ENCODE results near the gene KIF25.
"Not testable (repeated sequence)": the region's sequence is repeated elsewhere in the genome, so short reads cannot be mapped to it uniquely, and the experiment has no call there.

The KIF25 gene

GRCh38 chr6:167990016-167990945 is 7.2 kb upstream of the KIF25 start:
- no peak for DNase-seq (ENCODE audit: low read depth in 1 of 2, low spot score in 1 of 2)
- no peak for TF ChIP-seq JUND (IDR thresholded peaks at IDR 0.05; ENCODE audit: low read depth)
- in situ Hi-C loops (cut with HindIII; ENCODE audit: low pct_unique_long_range_greater_than_20kb, low sequenced_read_pairs) = no loop called here

GRCh38 chr6:167993169-167993568 is 4.3 kb upstream of the KIF25 start:
- TF ChIP-seq JUND (IDR thresholded peaks at IDR 0.05; ENCODE audit: low read depth) = no peak
- in situ Hi-C loops (cut with HindIII; ENCODE audit: low pct_unique_long_range_greater_than_20kb, low sequenced_read_pairs) = no loop called here
- no peak for DNase-seq (ENCODE audit: low read depth in 1 of 2, low spot score in 1 of 2)

GRCh38 chr6:167993831-167994230 is 3.6 kb upstream of the KIF25 start:
- in situ Hi-C loops (cut with HindIII; ENCODE audit: low pct_unique_long_range_greater_than_20kb, low sequenced_read_pairs) = no loop called here
- no peak for DNase-seq (ENCODE audit: low read depth in 1 of 2, low spot score in 1 of 2)
- no peak for TF ChIP-seq JUND (IDR thresholded peaks at IDR 0.05; ENCODE audit: low read depth)

- in situ Hi-C loops (cut with HindIII; ENCODE audit: low pct_unique_long_range_greater_than_20kb, low sequenced_read_pairs) = no loop called here
- DNase-seq (ENCODE audit: low read depth in 1 of 2, low spot score in 1 of 2) = no peak
- TF ChIP-seq JUND (IDR thresholded peaks at IDR 0.05; ENCODE audit: low read depth) = no peak
Measured at GRCh38 chr6:167995302-167995701, 2.2 kb upstream of the KIF25 start.

- DNase-seq (ENCODE audit: low read depth in 1 of 2, low spot score in 1 of 2) = no peak
- in situ Hi-C loops (cut with HindIII; ENCODE audit: low pct_unique_long_range_greater_than_20kb, low sequenced_read_pairs) = no loop called here
- no peak for TF ChIP-seq JUND (IDR thresholded peaks at IDR 0.05; ENCODE audit: low read depth)
Measured at GRCh38 chr6:167995731-167996151, 1.7 kb upstream of the KIF25 start.

- TF ChIP-seq JUND (IDR thresholded peaks at IDR 0.05; ENCODE audit: low read depth) = no peak
- no peak for DNase-seq (ENCODE audit: low read depth in 1 of 2, low spot score in 1 of 2)
- in situ Hi-C loops (cut with HindIII; ENCODE audit: low pct_unique_long_range_greater_than_20kb, low sequenced_read_pairs) = no loop called here
Measured at GRCh38 chr6:167996424-167997199, 859 bp upstream of the KIF25 start.

GRCh38 chr6:167998215-167998614 is 744 bp downstream of the KIF25 start:
- TF ChIP-seq JUND (IDR thresholded peaks at IDR 0.05; ENCODE audit: low read depth) = no peak
- no peak for DNase-seq (ENCODE audit: low read depth in 1 of 2, low spot score in 1 of 2)
- in situ Hi-C loops (cut with HindIII; ENCODE audit: low pct_unique_long_range_greater_than_20kb, low sequenced_read_pairs) = no loop called here

- no peak for TF ChIP-seq JUND (IDR thresholded peaks at IDR 0.05; ENCODE audit: low read depth)
- in situ Hi-C loops (cut with HindIII; ENCODE audit: low pct_unique_long_range_greater_than_20kb, low sequenced_read_pairs) = no loop called here
- DNase-seq (ENCODE audit: low read depth in 1 of 2, low spot score in 1 of 2) = no peak
Measured at GRCh38 chr6:168000198-168001028, 2.9 kb downstream of the KIF25 start.

GRCh38 chr6:168001029-168001332 is 3.5 kb downstream of the KIF25 start:
- no peak for TF ChIP-seq JUND (IDR thresholded peaks at IDR 0.05; ENCODE audit: low read depth)
- DNase-seq (ENCODE audit: low read depth in 1 of 2, low spot score in 1 of 2) = no peak
- in situ Hi-C loops (cut with HindIII; ENCODE audit: low pct_unique_long_range_greater_than_20kb, low sequenced_read_pairs) = no loop called here

GRCh38 chr6:168001514-168001913 is 4.0 kb downstream of the KIF25 start:
- in situ Hi-C loops (cut with HindIII; ENCODE audit: low pct_unique_long_range_greater_than_20kb, low sequenced_read_pairs); DNase-seq (ENCODE audit: low read depth in 1 of 2, low spot score in 1 of 2): not testable (repeated sequence)

GRCh38 chr6:168002804-168003203 is 5.3 kb downstream of the KIF25 start:
- no peak for TF ChIP-seq JUND (IDR thresholded peaks at IDR 0.05; ENCODE audit: low read depth)
- DNase-seq (ENCODE audit: low read depth in 1 of 2, low spot score in 1 of 2) = no peak
- in situ Hi-C loops (cut with HindIII; ENCODE audit: low pct_unique_long_range_greater_than_20kb, low sequenced_read_pairs) = no loop called here

- DNase-seq (ENCODE audit: low read depth in 1 of 2, low spot score in 1 of 2) = no peak
- in situ Hi-C loops (cut with HindIII; ENCODE audit: low pct_unique_long_range_greater_than_20kb, low sequenced_read_pairs) = no loop called here
- no peak for TF ChIP-seq JUND (IDR thresholded peaks at IDR 0.05; ENCODE audit: low read depth)
Measured at GRCh38 chr6:168004023-168004422, 6.6 kb downstream of the KIF25 start.

Data from T47D (cell line).